Esophagus muscularis mucosa (tissue), 4 donors: Measurements from ENCODE around the gene PNLIPRP1.

Source experiments
- CTCF ChIP-seq, 3 experiments: fragments of 200-600 bp in 2 of 3; fragments of 450-650 bp in 1 of 3; sonication (generic) in 2 of 3; IDR thresholded peaks; one replicate each; pipeline ENCODE4 v1.5.1; 2017 to 2019; ENCODE audit warnings: antibody characterized with exemption in 3 of 3, mild to moderate bottlenecking in 2 of 3, moderate library complexity in 1 of 3
- EP300 ChIP-seq: sonication (generic); formaldehyde crosslinking; IDR thresholded peaks from one replicate; pipeline ENCODE4 v1.6.1; 2017; ENCODE audit warnings: antibody characterized with exemption
- POLR2A ChIP-seq: fragments of 450-650 bp; IDR thresholded peaks from one replicate; pipeline ENCODE4 v1.6.1; 2017; ENCODE audit warnings: antibody characterized with exemption, moderate library complexity, mild to moderate bottlenecking, low read depth
- POLR2AphosphoS5 ChIP-seq, 2 donors: sonication (generic); formaldehyde crosslinking; IDR thresholded peaks; one replicate each; pipeline ENCODE4 v1.6.1; 2017; ENCODE audit warnings: antibody characterized with exemption in 2 of 2

GRCh38 chr10:116646502-116646901, 55.7 kb downstream of the PNLIPRP1 start:
- TF ChIP-seq CTCF (IDR thresholded peaks at IDR 0.05) (no peak), POLR2A (no peak), POLR2AphosphoS5 (IDR thresholded peaks at IDR 0.05) (no peak), EP300 (no peak)
